Lung (tissue), 12 donors: ENCODE data around the gene GAB2. TPM values are rescaled to one million over a fixed set of nuclear protein-coding genes. Genes with fewer than 3 reads are reported as not detected.

Experiments used
- ATAC-seq: fragments of 200-7000 bp; cut with Tn5 transposase; one replicate; pipeline ENCODE4 v1.9.1; 2020; ENCODE audit warnings: moderate number of reproducible peaks; ENCODE audit not compliant: insufficient read depth, low FRiP score
- DNase-seq, 3 donors: peaks; one replicate each; pipeline ENCODE4 v3.0.0-alpha.2; 2013 to 2017
- H3K27ac ChIP-seq, 2 donors: one replicate each; pipeline ENCODE4 v1.5.1; 2013; ENCODE audit warnings: mild to moderate bottlenecking in 2 of 2, moderate library complexity in 2 of 2, control low read depth in 1 of 2, inconsistent platforms in 1 of 2, low read depth in 1 of 2, low read length in 1 of 2
- H3K27me3 ChIP-seq, 3 donors: one replicate each; pipeline ENCODE4 v1.5.1; 2013; ENCODE audit warnings: low read length in 2 of 3; ENCODE audit not compliant: control insufficient read depth in 3 of 3, insufficient read depth in 3 of 3
- H3K36me3 ChIP-seq, 4 donors: one replicate each; pipeline ENCODE4 v1.5.1; 2013; ENCODE audit warnings: low read length in 4 of 4, mild to moderate bottlenecking in 1 of 4, moderate library complexity in 1 of 4; ENCODE audit not compliant: control insufficient read depth in 4 of 4, insufficient read depth in 4 of 4
- H3K4me1 ChIP-seq, 5 donors: one replicate each; pipeline ENCODE4 v1.5.1; 2013; ENCODE audit warnings: low read length in 5 of 5, mild to moderate bottlenecking in 2 of 5, moderate library complexity in 1 of 5; ENCODE audit not compliant: control insufficient read depth in 5 of 5, insufficient read depth in 5 of 5
- H3K4me3 ChIP-seq: one replicate; pipeline ENCODE4 v1.5.1; 2013; ENCODE audit warnings: mild to moderate bottlenecking, control low read depth, moderate library complexity
- H3K9ac ChIP-seq, 2 donors: one replicate each; pipeline ENCODE4 v1.5.1; 2013; ENCODE audit warnings: low read length in 2 of 2, control low read depth in 1 of 2; ENCODE audit not compliant: insufficient read depth in 1 of 2
- H3K9me3 ChIP-seq, 4 donors: one replicate each; pipeline ENCODE4 v1.5.1; 2013; ENCODE audit warnings: low read length in 3 of 4, mild to moderate bottlenecking in 1 of 4, moderate library complexity in 1 of 4; ENCODE audit not compliant: control insufficient read depth in 4 of 4, insufficient read depth in 3 of 4
- CTCF ChIP-seq: IDR thresholded peaks from 2 replicates; pipeline ENCODE4 v1.5.1; 2012; ENCODE audit warnings: mild to moderate bottlenecking; ENCODE audit errors: control extremely low read depth, extremely low read depth
- WGBS, 2 donors: extraction: QIAGEN DNeasy Blood & Tissue Kit; methylation state at CpG; one replicate each; pipeline ENCODE4 v1.1.7; 2013; 5-methylcytosine and 5-hydroxymethylcytosine counted together
- polyA plus RNA-seq, 2 donors: library from polyadenylated mRNA; stranded (reverse); fragments of 200-250 nt; gene quantifications; one replicate each; pipeline ENCODE4 v1.2.1, GENCODE V29; 2013
- total RNA-seq, 2 donors: library from RNA; depleted of rRNA in 1 of 2; stranded (reverse); fragments of >200 nt in 1 of 2; gene quantifications; one replicate each; pipeline ENCODE4 v1.2.1, GENCODE V29; 2014 to 2021
- donor health status: control.
- donor health status: control.
- donor health status: Bipolar disorder and iron deficiency.
- donor health status: healthy.
- donor health status: DM: yes; HTN: yes; CAD: no.

GAB2 gene
- total and polyA plus RNA-seq, 4 donors = 17.8 to 47.9 (median 23.1) TPM

GRCh38 chr11:78205256-78205655 is 212.4 kb downstream of the GAB2 start:
- H3K36me3 ChIP-seq = peaks cover 0 to 31% (median 12%) of the 10 kb centered on the region in 4 donors
- ATAC-seq = no peak
- 96 to 98% methylated on average over 4 of the region's 4 CpGs for WGBS, 2 donors
- no peaks in the 10 kb centered on the region for H3K9me3 ChIP-seq
- H3K27me3 ChIP-seq = no peaks in the 10 kb centered on the region
- no peak overlapping the region for H3K27ac ChIP-seq
- no peak overlapping the region for H3K9ac ChIP-seq
- no peak for TF ChIP-seq CTCF
- no peak overlapping the region for H3K4me3 ChIP-seq
- DNase-seq = peak in 1 of 3 donors; percentile 2
- peaks cover 0 to 5% (median 0%) of the 10 kb centered on the region in 5 donors for H3K4me1 ChIP-seq

GRCh38 chr11:78203184-78203583 is 214.4 kb downstream of the GAB2 start:
- ATAC-seq = no peak
- peak in 1 of 3 donors; percentile 3 for DNase-seq
- 57 to 60% methylated on average over 10 of the region's 10 CpGs for WGBS, 2 donors
- no peaks in the 10 kb centered on the region for H3K27me3 ChIP-seq
- H3K27ac ChIP-seq = no peak overlapping the region
- H3K4me1 ChIP-seq = peaks cover 0 to 4% (median 0%) of the 10 kb centered on the region in 5 donors
- no peaks in the 10 kb centered on the region for H3K9me3 ChIP-seq
- peaks cover 0 to 22% (median 5%) of the 10 kb centered on the region in 4 donors for H3K36me3 ChIP-seq
- TF ChIP-seq CTCF = no peak
- H3K9ac ChIP-seq = no peak overlapping the region
- H3K4me3 ChIP-seq = no peak overlapping the region

- H3K27me3 ChIP-seq = no peaks in the 10 kb centered on the region
- peaks cover 0 to 4% (median 0%) of the 10 kb centered on the region in 5 donors for H3K4me1 ChIP-seq
- WGBS, 2 donors = 14 to 36% methylated on average over 3 of the region's 3 CpGs
- DNase-seq (peak in 1 of 3 donors; percentile 7), ATAC-seq (no peak)
- H3K36me3 ChIP-seq = peaks cover 0 to 24% (median 6%) of the 10 kb centered on the region in 4 donors
- no peak overlapping the region for H3K9ac ChIP-seq
- H3K4me3 ChIP-seq = no peak overlapping the region
- H3K9me3 ChIP-seq = no peaks in the 10 kb centered on the region
- no peak overlapping the region for H3K27ac ChIP-seq
- no peak for TF ChIP-seq CTCF
These were observed 214.9 kb downstream of the GAB2 start for GRCh38 chr11:78202733-78203167.
